Measurements from ENCODE around the gene SH3RF3.

GRCh38 chr2:109172556-109173105, 43.6 kb downstream of the SH3RF3 start:
- TF ChIP-seq EZH2 (IDR thresholded peaks at IDR 0.05; ENCODE audit: borderline replicate concordance, low read depth, low read length): no peak
- TF ChIP-seq, protein P1, sequence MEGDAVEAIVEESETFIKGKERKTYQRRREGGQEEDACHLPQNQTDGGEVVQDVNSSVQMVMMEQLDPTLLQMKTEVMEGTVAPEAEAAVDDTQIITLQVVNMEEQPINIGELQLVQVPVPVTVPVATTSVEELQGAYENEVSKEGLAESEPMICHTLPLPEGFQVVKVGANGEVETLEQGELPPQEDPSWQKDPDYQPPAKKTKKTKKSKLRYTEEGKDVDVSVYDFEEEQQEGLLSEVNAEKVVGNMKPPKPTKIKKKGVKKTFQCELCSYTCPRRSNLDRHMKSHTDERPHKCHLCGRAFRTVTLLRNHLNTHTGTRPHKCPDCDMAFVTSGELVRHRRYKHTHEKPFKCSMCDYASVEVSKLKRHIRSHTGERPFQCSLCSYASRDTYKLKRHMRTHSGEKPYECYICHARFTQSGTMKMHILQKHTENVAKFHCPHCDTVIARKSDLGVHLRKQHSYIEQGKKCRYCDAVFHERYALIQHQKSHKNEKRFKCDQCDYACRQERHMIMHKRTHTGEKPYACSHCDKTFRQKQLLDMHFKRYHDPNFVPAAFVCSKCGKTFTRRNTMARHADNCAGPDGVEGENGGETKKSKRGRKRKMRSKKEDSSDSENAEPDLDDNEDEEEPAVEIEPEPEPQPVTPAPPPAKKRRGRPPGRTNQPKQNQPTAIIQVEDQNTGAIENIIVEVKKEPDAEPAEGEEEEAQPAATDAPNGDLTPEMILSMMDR (IDR thresholded peaks at IDR 0.05 in 2 of 3, conservative IDR thresholded peaks at IDR 0.05 in 1 of 3; ENCODE audit: insufficient read depth in 2 of 3, low read depth in 1 of 3, low read length in 3 of 3): no peak
- no peak for TF ChIP-seq TAF15 (IDR thresholded peaks at IDR 0.05; ENCODE audit: low read depth, low read length)
- TF ChIP-seq, protein P2, sequence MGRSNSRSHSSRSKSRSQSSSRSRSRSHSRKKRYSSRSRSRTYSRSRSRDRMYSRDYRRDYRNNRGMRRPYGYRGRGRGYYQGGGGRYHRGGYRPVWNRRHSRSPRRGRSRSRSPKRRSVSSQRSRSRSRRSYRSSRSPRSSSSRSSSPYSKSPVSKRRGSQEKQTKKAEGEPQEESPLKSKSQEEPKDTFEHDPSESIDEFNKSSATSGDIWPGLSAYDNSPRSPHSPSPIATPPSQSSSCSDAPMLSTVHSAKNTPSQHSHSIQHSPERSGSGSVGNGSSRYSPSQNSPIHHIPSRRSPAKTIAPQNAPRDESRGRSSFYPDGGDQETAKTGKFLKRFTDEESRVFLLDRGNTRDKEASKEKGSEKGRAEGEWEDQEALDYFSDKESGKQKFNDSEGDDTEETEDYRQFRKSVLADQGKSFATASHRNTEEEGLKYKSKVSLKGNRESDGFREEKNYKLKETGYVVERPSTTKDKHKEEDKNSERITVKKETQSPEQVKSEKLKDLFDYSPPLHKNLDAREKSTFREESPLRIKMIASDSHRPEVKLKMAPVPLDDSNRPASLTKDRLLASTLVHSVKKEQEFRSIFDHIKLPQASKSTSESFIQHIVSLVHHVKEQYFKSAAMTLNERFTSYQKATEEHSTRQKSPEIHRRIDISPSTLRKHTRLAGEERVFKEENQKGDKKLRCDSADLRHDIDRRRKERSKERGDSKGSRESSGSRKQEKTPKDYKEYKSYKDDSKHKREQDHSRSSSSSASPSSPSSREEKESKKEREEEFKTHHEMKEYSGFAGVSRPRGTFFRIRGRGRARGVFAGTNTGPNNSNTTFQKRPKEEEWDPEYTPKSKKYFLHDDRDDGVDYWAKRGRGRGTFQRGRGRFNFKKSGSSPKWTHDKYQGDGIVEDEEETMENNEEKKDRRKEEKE (IDR thresholded peaks at IDR 0.05; ENCODE audit: borderline replicate concordance in 1 of 2, control insufficient read depth in 1 of 2, low read depth in 2 of 2, low read length in 1 of 2): no peak
- no peak for TF ChIP-seq ZBTB7A (IDR thresholded peaks at IDR 0.05; ENCODE audit: borderline replicate concordance, control insufficient read depth, low read depth, low read length)
- TF ChIP-seq POLR2AphosphoS5 (IDR thresholded peaks at IDR 0.05; ENCODE audit: control insufficient read depth, insufficient read depth, low read depth, low read length): no peak
- TF ChIP-seq SIX5 (IDR thresholded peaks at IDR 0.05; ENCODE audit: borderline replicate concordance in 1 of 2, insufficient read depth in 1 of 2, low read depth in 1 of 2, low read length in 2 of 2): no peak
- TF ChIP-seq FOXA1 (IDR thresholded peaks at IDR 0.05; ENCODE audit: borderline replicate concordance): no peak
- no peak for TF ChIP-seq PHF21A (IDR thresholded peaks at IDR 0.05; ENCODE audit: borderline replicate concordance, low read depth)
- TF ChIP-seq ILK (tag; IDR thresholded peaks at IDR 0.05; ENCODE audit: borderline replicate concordance, low read depth): no peak
- TF ChIP-seq, protein P3, sequence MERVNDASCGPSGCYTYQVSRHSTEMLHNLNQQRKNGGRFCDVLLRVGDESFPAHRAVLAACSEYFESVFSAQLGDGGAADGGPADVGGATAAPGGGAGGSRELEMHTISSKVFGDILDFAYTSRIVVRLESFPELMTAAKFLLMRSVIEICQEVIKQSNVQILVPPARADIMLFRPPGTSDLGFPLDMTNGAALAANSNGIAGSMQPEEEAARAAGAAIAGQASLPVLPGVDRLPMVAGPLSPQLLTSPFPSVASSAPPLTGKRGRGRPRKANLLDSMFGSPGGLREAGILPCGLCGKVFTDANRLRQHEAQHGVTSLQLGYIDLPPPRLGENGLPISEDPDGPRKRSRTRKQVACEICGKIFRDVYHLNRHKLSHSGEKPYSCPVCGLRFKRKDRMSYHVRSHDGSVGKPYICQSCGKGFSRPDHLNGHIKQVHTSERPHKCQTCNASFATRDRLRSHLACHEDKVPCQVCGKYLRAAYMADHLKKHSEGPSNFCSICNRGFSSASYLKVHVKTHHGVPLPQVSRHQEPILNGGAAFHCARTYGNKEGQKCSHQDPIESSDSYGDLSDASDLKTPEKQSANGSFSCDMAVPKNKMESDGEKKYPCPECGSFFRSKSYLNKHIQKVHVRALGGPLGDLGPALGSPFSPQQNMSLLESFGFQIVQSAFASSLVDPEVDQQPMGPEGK (CRISPR knock-in tag; IDR thresholded peaks at IDR 0.05; ENCODE audit: borderline replicate concordance): no peak
- no peak for TF ChIP-seq SREBF1 (IDR thresholded peaks at IDR 0.05; ENCODE audit: borderline replicate concordance, low read depth, low read length)
- no peak for TF ChIP-seq ZNF24 (IDR thresholded peaks at IDR 0.05)
